DND-41 (cell line): ENCODE results near the gene RMI2.

Experiments
- ATAC-seq: fragments of 200-7000 bp; cut with Tn5 transposase; 3 replicates; pipeline ENCODE4 v1.9.1; 2021; ENCODE audit warnings: low read depth; ENCODE audit not compliant: insufficient read depth
- DNase-seq: peaks from one replicate; pipeline ENCODE4 v3.0.0-alpha.2; 2020
- H2AFZ ChIP-seq: 2 replicates; pipeline ENCODE4 v1.6.0; 2012; ENCODE audit warnings: low read depth, low read length
- H3K27ac ChIP-seq: 2 replicates; pipeline ENCODE4 v1.5.1; 2012; ENCODE audit warnings: low read length, inconsistent platforms
- H3K27me3 ChIP-seq: fragments of 200-600 bp; sonication (generic); 2 replicates; pipeline ENCODE4 v1.6.0; 2012; ENCODE audit warnings: low read length, mild to moderate bottlenecking, inconsistent platforms; ENCODE audit not compliant: insufficient read depth, poor library complexity
- H3K36me3 ChIP-seq: 2 replicates; pipeline ENCODE4 v1.5.1; 2012; ENCODE audit warnings: low read length, inconsistent platforms; ENCODE audit not compliant: insufficient read depth
- H3K4me1 ChIP-seq: 2 replicates; pipeline ENCODE4 v1.5.1; 2012; ENCODE audit warnings: mild to moderate bottlenecking, low read length; ENCODE audit not compliant: insufficient read depth
- H3K4me2 ChIP-seq: 2 replicates; pipeline ENCODE4 v1.6.0; 2012; ENCODE audit warnings: mild to moderate bottlenecking, moderate library complexity, low read length, inconsistent platforms; ENCODE audit not compliant: insufficient read depth
- H3K4me3 ChIP-seq, 2 experiments: fragments of 200-600 bp in 1 of 2; shearing (Covaris generic) in 1 of 2; 2 replicates each; pipeline ENCODE4 v1.5.1; 2012 to 2016; ENCODE audit warnings: inconsistent platforms in 2 of 2, low read length in 2 of 2, mild to moderate bottlenecking in 2 of 2, low read depth in 1 of 2, moderate library complexity in 1 of 2
- H3K79me2 ChIP-seq: 2 replicates; pipeline ENCODE4 v1.6.0; 2012; ENCODE audit warnings: low read length, inconsistent platforms; ENCODE audit not compliant: insufficient read depth
- H3K9ac ChIP-seq: 2 replicates; pipeline ENCODE4 v1.6.0; 2012; ENCODE audit warnings: low read depth, mild to moderate bottlenecking, inconsistent platforms, low read length, moderate library complexity
- H3K9me3 ChIP-seq: 2 replicates; pipeline ENCODE4 v1.5.1; 2012; ENCODE audit warnings: low read length, moderate library complexity, mild to moderate bottlenecking, inconsistent platforms; ENCODE audit not compliant: insufficient read depth, severe bottlenecking
- H4K20me1 ChIP-seq: 2 replicates; pipeline ENCODE4 v1.6.0; 2012; ENCODE audit warnings: low read length; ENCODE audit not compliant: insufficient read depth
- EZH2 ChIP-seq: IDR thresholded peaks from 3 replicates; pipeline ENCODE4 v1.6.1; 2012; ENCODE audit warnings: borderline replicate concordance, low read depth, mild to moderate bottlenecking, moderate library complexity, low read length, inconsistent platforms; ENCODE audit not compliant: severe bottlenecking
- TF ChIP-seq, protein P1 (sequence below): IDR thresholded peaks from 2 replicates; pipeline ENCODE4 v1.5.1; 2012; ENCODE audit warnings: borderline replicate concordance, low read length, moderate library complexity, mild to moderate bottlenecking; ENCODE audit not compliant: poor library complexity, severe bottlenecking; ENCODE audit errors: extremely low read depth

Gene RMI2

DNA sequence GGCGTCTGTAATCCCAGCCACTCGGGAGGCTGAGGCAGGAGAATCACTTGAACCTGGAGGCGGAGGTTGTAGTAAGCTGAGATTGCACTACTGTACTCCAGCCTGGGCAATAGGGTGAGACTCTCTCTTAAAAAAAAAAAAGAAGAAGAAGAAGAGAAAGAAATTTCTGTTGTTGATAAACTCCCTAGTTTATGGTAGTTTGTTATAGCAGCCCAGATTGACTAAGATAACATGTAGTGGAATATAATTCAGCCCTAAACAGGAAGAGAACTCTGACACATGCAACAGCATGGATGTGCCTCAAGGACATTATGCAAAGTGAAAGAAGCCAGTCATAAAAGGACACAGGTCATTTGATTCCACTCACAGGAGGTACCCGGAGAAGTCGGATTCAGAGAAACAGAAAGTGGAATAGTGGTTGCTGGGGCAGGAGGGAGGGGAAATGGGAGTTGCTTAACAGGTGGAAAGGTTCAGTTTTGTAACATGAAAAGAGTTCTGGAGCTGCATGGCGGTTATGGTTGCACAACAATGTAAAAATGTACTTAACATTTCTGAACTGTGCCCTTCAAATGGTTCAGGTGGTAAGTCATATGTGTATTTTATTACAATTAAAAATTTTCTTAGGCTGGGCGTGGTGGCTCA lies 38.1 kb upstream of the RMI2 start:
- no peak for ATAC-seq
- no peak overlapping the region for H3K27ac ChIP-seq
- H2AFZ ChIP-seq: no peak overlapping the region
- H4K20me1 ChIP-seq: no peaks in the 10 kb centered on the region
- no peak overlapping the region for H3K4me3 ChIP-seq
- H3K9ac ChIP-seq: no peak overlapping the region
- no peak for DNase-seq
- H3K4me1 ChIP-seq: peaks cover 45% of the 10 kb centered on the region
- no peaks in the 10 kb centered on the region for H3K79me2 ChIP-seq
- H3K27me3 ChIP-seq: no peaks in the 10 kb centered on the region
- H3K36me3 ChIP-seq: no peaks in the 10 kb centered on the region
- no peaks in the 10 kb centered on the region for H3K9me3 ChIP-seq
- TF ChIP-seq EZH2: no peak
- TF ChIP-seq, protein P1, sequence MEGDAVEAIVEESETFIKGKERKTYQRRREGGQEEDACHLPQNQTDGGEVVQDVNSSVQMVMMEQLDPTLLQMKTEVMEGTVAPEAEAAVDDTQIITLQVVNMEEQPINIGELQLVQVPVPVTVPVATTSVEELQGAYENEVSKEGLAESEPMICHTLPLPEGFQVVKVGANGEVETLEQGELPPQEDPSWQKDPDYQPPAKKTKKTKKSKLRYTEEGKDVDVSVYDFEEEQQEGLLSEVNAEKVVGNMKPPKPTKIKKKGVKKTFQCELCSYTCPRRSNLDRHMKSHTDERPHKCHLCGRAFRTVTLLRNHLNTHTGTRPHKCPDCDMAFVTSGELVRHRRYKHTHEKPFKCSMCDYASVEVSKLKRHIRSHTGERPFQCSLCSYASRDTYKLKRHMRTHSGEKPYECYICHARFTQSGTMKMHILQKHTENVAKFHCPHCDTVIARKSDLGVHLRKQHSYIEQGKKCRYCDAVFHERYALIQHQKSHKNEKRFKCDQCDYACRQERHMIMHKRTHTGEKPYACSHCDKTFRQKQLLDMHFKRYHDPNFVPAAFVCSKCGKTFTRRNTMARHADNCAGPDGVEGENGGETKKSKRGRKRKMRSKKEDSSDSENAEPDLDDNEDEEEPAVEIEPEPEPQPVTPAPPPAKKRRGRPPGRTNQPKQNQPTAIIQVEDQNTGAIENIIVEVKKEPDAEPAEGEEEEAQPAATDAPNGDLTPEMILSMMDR: no peak
- H3K4me2 ChIP-seq: no peak overlapping the region

DNA sequence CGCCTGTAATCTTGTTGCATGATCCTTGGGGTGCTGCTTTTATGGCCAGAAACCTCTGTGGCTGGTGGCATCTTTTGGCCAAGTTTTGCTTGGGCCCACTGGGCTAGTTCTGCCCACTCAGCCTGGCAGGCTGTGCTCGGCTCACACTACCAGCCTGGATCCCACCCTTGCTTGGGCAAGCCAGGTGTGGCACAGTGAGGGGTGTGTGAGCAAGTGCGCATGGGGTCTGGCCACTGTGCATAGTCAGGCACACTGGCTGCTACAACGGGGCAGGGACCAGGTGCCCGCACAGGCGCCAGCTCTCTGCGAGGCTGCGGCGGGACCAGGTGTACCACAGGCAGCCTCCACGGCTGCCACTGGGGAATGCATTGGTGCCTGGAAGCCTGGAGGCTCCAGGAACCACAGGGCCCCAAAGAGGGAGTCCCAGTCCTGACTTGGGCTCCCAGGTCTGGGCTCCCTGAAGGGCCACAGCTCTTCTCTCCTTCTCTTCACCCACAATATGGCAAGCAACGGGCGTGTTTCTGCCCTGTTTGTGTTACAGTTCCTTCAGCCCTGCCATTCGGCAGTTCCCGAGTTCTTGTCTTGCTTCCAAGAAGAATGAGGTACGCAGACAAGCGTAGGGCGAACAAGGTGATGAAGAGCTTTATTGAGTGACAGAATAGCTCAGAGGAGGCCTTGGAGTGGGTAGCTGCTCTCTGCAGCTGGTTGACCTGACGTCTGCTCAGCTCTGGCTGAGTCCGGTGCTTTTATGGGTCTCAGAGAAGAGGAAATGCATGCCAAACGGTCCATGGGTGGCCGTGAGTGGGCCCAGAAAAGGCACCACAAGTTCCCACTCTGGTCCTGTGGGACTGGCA lies 37.4 kb upstream of the RMI2 start:
- Histone ChIP-seq H3K4me1 (peaks cover 52% of the 10 kb centered on the region), H3K4me2 (no peak overlapping the region), H2AFZ (no peak overlapping the region)

DNA sequence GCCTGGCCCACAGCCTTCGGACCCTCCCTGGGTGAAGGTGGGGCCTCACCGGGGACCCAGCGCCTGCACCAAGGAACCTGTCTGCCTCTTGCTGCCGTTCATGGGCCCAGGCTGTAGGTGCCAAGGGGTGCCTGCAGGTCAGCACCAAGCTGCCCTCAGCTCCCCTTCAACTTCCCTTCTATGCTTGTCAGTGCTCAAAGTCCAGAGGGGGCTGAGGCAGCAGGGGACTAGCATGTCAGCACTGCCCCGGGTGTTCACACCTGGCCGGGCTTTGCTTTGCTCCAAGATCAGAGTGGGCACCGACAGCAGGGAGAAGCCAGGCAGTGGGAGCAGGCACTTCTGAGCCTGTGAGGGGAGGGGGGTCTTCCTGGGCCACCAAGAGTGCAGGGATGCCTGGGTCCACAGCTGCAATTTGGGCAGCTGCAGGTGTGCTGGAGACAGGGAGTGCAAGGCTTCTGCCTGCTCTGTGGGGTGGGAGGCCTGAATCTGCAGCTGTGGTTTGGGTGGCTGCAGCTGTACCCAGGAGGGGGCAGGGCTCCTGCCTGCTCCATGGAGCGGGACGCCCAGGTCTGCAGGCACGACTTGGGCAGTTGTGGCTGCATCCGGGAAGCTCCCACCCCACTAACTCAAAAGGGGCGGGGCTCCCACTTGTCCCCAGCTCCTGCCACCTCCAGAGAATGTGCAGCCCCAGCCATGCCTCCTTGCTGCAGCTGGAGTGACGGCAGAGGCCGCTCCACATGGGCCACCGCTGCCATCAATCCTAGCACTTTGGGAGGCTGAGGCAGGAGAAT lies 36.6 kb upstream of the RMI2 start:
- H4K20me1 ChIP-seq: no peaks in the 10 kb centered on the region
- ATAC-seq: peak; percentile 67
- peak overlapping the region; percentile 61 for H3K27ac ChIP-seq
- no peak overlapping the region for H3K4me2 ChIP-seq
- H3K36me3 ChIP-seq: no peaks in the 10 kb centered on the region
- no peaks in the 10 kb centered on the region for H3K27me3 ChIP-seq
- H3K79me2 ChIP-seq: no peaks in the 10 kb centered on the region
- H2AFZ ChIP-seq: no peak overlapping the region
- TF ChIP-seq EZH2: no peak
- TF ChIP-seq, protein P1: no peak
- DNase-seq: peak; percentile 71
- no peak overlapping the region for H3K4me3 ChIP-seq
- peaks cover 48% of the 10 kb centered on the region for H3K4me1 ChIP-seq
- no peaks in the 10 kb centered on the region for H3K9me3 ChIP-seq
- no peak overlapping the region for H3K9ac ChIP-seq

More for the DNA sequence above, 37.4 kb upstream of the RMI2 start:
- H3K27me3 ChIP-seq: no peaks in the 10 kb centered on the region
- H3K9me3 ChIP-seq: no peaks in the 10 kb centered on the region
- no peaks in the 10 kb centered on the region for H3K36me3 ChIP-seq
- no peaks in the 10 kb centered on the region for H3K79me2 ChIP-seq
- peak overlapping the region; percentile 61 for H3K27ac ChIP-seq
- no peak for ATAC-seq
- no peak overlapping the region for H3K9ac ChIP-seq
- TF ChIP-seq, protein P1: no peak
- TF ChIP-seq EZH2: no peak
- no peak for DNase-seq
- no peaks in the 10 kb centered on the region for H4K20me1 ChIP-seq
- H3K4me3 ChIP-seq: no peak overlapping the region
